ENCODE data around the gene PTPN18.
"Not testable (repeated sequence)": the region's sequence is repeated elsewhere in the genome, so short reads cannot be mapped to it uniquely, and the experiment has no call there.

The PTPN18 gene

DNA sequence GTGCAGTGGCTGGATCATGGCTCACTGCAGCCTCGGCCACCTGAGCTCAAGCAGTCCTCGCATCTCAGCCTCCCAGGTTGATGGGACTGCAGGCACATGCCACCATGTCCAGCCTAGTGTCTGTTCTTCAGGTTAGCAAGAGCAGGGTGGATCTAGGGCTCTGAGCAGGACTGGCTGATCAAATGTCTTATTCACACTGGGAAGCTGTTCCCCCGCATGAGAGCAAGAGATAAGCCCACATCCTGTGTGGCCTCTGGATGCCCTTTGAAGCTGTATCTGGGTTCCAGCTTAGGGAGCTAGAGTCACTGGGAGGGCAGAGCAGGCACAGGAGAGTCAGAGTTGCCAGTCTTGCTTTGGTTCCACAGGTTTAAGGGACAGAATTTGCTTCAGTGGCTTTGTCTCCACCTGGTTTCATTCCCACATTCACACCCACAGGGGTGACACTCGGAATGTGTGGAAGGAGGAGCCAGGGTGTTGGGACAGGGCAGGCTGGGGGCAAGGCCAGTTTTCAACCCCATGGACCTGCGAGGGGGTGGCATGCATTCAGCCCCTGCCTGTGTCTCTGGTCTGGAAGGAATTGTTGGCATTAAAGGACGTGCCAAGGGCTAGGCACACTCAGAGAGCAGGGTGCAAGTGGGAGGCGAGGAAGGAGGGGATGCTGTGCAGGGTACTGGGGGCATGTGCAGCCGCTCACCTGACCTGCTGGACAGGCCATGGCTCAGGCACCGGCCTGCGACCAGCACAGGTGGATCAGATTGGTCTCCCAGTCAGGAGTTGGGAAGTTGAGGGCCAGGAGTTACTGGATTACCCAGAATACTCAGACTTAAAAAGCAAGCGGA is 24.5 kb downstream of the PTPN18 start:
- in situ Hi-C loops (cut with HindIII; ENCODE audit: low sequenced_read_pairs) = no loop called here

DNA sequence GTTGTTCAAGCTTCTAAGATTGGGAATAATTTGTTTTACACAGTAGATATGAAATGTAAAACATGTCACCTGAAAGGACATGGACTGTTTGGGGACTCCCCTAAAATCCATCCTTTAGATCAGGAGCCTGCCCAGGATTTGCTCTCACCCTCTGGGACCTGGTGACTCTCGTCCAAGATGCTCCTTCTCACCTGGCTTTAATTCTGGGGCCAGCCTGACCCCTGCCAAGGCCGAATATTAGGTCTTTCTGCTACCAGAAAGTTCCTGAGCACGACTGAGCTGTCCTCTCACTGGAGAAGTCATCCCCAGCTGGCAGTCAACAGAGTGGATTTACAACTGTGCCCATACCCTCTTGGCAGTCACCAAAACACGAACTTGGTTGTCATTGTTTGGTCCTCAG is 25.3 kb downstream of the PTPN18 start:
- in situ Hi-C loops (cut with HindIII; ENCODE audit: low sequenced_read_pairs) = no loop called here

DNA sequence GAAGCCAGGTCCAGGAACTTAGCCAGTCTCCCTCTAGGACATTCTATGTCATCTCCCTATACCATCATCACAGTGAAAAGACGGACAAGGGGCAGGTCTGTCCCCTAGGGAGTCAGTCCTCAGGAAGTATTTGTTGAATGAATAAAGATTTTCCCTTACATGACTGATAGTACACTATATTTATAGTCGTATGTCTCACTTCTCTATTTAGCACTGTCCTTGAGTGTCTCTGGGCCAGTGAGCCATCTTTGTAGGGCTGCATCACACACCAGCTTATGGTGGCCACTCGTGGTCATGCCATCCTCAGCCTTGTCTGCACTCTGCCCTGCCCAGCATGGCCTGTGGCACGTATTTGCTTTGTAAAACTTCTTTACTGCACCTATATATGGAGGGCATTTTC is 25.8 kb downstream of the PTPN18 start:
- in situ Hi-C loops (cut with HindIII; ENCODE audit: low sequenced_read_pairs) = no loop called here

DNA sequence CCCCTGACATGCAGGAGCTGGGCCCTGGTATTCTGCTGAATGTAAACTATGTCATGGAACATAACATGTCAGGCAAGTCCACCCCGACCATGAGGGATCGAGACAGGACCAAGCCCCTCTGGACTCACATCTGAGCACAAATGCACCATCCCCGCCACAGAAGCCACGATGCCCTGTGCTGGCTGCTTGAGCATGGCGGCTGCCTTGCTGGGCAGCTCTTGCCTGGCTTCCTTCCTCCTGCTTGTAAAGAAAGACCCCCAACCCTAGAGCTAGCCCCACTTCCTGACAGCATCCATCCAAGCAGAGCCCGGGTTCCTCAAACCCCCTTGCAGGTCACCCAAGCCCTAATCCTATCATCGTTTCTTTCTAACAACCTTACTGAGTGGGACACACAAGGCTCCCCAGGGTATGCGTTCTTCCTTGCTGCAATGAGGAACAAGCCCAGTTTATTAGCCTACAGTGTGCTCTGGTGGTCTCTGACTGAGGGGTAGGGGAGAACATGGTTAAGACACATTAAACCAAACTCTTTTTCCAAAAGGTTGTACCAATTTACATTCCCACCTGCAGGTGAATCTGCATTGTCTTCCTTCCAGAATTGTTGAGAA is 26.6 kb downstream of the PTPN18 start:
- in situ Hi-C loops (cut with HindIII; ENCODE audit: low sequenced_read_pairs) = no loop called here

DNA sequence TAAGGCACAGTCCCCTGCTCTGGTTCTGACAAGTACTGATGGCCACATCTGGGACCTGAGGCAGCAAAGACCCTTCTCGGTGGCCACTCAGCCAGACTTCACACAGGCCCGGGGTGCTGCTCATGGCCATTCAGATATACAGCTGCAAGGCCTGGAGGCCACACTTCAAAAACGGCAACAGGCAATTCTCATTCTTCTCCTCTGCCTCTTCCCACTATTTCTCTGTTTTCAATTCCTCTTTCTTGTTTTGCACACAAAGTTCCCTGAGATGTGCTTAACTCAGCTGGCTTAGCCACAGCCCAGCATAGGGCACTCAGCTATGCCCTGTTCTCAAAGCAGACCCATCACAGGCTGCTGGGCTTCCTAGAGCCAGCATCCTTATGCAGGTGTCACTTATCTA is 29.9 kb downstream of the PTPN18 start:
- in situ Hi-C loops (cut with HindIII; ENCODE audit: low sequenced_read_pairs) = no loop called here

DNA sequence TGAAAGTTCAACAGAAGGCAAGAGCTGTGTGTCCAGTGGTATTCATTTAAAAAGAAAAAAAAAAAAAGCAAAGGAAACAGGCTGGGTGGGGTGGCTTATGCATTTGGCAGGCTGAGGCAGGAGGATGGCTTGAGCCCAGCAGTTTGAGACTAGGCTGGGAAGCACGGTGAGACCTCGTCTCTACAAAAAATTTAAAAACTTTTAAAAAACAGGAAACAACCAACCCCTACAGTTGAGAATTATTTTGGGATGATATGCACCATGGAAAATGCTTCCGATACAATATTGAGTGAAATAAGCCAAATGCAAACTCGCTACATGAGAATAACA is 31.2 kb downstream of the PTPN18 start:
- in situ Hi-C loops (cut with HindIII; ENCODE audit: low sequenced_read_pairs) = no loop called here

DNA sequence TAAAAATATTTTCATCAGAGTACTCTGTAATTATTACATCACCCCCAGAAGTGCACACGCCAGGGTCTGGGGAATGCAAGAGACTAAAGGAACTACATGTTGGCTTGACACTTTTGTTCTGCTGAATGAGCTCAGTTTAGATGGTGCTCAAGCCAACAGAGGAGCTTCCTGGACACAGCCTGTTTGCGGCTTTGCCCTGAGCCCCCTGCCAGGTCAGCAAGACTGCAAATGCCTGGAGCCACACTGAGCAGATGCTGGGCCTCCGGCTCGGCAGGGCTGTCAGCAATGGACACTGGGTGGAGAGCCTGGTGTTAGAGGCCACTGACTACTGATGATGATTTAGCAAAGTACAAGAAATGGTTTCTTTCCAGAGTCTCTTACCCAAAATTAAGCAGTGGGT is 31.9 kb downstream of the PTPN18 start:
- in situ Hi-C loops (cut with HindIII; ENCODE audit: low sequenced_read_pairs) = no loop called here

DNA sequence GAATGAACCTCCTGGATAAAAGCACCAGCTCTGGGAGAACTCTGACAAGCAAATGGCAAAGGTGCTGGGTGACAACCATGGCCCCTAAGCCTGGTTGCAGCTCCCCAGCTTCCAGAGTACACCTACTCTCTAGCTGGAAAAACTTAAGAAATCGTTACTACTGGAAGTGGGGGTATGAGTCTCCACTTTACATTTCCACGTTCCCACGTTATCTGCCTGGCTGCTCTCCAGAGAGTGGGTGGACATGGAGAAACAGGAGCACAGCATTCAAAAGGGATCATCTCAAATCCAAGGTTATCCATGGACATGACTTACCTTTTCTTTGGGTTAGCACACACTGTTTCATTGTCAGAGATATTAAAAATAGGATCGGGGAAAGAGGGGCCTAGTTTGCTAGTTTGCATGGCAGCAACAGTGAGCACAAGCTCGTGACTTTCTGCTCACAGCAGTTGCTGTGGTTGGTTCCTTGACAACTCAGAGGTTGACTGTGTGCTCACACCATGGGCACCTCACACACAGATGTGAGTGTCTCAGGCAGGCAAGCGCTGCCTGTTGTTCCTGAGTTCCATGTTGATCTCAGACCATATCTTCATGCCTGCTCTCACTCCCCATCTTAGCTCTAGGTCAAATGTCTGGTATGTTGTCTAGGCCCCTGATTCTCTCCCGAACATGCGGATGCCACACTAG is 32.5 kb downstream of the PTPN18 start:
- in situ Hi-C loops (cut with HindIII; ENCODE audit: low sequenced_read_pairs) = no loop called here

DNA sequence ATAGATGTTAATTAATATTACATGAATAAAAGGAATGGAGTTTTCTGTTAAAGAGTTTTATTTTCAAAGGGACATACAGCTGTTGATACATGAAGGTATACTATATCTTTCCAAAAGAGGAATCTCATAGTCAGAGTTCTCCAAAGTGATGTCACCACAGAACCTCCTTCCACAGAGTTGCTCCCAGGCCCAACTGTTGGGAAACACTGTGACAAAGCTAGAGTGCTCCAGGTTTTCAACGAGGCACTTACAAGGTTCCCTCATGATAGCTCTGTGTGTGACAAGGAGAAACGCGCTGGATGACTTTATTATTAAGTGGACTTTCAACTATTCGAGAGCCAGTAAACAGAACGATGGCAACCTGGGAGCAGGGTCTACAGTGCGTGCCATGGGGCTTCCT is 33.5 kb downstream of the PTPN18 start:
- in situ Hi-C loops (cut with HindIII; ENCODE audit: low sequenced_read_pairs) = no loop called here

DNA sequence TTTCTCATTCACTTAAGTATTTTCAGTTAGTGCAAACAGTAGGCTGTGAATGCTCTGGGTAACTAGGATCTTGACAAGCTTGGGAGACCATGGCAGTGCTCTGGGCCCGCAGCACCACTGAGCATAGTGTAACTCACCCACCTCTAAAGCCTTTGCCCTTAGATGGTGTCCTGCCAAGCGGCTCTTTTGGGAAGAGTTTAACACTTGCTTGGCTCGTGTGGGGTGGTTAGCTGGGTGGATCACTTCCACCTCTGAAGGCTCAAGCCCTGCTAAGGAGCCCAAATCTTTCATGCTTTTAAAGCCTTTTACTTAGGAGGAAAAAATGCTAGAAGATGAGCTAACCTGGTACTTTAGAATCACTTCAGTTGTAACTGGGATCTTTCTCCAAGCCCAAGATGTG is 33.9 kb downstream of the PTPN18 start:
- in situ Hi-C loops (cut with HindIII; ENCODE audit: low sequenced_read_pairs) = no loop called here

DNA sequence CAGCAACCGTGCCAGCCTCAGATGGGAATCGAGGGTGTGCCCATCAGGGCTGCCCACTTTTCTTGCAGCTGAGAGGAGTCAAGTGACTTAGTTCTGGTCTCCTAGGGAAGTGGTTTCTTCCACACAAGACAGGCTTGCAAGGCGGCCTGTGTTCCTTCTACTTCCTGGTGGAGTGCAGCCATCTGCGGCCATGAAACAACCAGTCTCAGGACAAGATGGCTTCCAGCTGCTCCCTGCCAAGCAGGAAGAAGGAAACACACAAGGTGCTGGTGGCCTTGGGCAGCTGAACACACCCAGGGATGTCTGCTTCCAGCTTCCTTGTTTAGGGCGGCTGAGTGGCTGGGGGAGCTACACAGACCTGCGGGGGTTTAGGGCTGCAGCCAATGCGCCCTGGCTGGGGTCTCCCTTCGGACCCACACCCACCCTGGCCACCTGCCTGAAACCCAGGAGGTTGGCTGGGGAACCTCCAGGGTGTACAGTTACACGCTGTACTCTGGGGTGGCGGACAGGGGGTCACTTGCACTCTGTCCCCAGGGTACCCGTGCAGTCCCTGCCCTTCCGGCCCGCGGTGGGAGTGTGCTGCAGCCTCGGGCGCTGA is 34.7 kb downstream of the PTPN18 start:
- in situ Hi-C loops (cut with HindIII; ENCODE audit: low sequenced_read_pairs) = no loop called here

DNA sequence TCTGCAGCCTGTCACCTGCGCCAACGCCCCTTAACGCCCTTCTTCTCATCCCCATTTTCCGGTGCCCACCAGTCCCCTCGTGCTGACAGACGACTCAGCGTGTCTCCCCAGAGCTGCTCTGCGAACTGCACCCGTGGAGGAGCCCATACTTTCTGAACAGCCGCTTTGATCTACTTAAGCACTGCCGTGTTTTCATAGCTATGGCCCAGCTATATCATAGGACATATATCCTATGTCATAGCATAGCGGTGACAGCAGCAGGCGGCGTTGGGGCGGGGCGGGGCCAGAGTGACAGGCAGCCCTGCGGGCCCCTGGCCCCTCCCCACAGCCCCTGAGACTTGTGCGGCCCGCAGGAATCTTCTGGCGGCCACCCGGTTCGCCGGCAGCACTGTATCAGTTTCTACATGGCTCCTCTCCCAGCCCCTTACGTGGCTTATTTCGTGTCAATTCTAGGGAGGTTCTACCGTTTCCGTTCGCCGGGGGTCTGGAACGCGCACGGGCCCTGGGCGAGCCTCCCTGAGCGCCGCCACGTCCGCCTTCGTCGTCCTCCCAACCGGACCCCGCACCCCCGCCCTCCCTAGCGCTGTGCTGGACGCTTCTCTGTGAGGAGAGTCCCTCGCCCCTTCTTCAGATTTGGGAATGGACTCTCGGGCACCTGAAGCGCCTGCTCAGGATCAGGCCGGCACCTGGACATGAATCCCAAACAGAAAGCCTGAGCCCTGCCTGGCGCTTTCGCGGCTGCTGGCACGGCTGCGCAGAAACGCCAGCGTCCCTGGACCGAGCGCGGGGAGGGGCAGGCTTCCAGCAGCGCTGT is 35.4 kb downstream of the PTPN18 start:
- in situ Hi-C loops (cut with HindIII; ENCODE audit: low sequenced_read_pairs) = no loop called here

DNA sequence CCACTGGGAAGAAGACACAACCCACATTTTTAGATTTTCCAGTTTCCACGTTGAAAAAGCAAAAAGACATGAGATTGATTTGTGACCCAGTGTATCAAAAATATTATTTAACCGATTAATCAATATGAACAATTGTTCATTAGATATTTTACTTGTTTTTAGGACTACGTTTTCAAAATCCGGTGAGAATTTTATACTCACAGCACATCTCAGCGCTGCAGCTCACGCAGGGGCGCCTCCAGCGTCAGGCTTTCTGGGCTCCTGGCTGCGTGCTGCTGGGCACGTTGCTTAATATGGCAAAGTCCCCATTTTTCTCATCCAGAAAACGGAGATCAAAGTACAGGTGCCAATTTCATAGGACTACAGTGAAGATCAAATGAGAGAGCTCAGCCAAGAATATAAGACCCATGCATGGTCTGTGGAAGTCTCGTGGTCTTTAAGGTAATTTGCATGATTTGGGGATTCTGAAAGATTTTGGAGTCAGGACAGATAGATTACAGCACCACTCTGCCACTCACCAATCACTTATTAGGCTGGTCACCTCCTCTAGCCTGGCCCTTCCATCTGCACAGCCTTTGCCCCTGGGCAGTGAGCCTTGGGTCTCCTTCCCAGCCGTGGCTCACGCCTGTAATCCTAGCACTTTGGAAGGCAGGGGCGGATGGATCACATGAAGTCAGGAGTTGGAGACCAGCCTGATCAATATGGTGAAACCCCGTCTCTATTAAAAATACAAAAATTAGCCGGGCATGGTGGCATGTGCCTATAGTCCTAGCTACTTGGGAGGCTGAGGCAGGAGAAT is 36.2 kb downstream of the PTPN18 start:
- in situ Hi-C loops (cut with HindIII; ENCODE audit: low sequenced_read_pairs) = no loop called here

DNA sequence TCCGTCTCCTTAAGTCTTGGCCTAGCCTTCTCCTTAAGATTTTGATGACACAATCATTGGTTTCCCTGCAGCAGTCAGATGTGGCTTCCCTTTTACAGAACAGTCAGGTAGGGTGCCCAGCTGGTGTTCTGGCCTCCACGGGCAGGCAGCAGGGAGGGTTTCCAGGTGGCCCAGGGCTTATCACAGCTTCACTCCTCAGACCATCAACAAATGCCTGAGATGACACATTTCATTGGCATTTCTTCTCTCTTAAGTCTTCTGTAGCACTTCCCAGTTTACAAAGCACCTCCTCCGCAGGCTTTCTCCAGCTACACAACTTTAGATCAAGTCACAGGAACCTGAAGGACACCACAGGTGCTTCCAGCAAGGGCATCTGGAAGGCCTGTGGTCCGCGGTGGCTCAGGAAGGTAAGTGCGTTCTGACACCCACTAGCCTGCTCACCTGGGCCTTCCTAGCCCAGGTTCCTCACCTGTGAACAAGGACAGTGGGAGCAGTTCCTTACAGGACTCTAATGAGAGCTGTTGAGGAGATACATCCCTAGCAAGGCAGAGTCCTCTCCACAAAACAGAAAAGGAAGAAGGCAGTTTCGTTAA is 37.6 kb downstream of the PTPN18 start:
- in situ Hi-C loops (cut with HindIII; ENCODE audit: low sequenced_read_pairs) = no loop called here

DNA sequence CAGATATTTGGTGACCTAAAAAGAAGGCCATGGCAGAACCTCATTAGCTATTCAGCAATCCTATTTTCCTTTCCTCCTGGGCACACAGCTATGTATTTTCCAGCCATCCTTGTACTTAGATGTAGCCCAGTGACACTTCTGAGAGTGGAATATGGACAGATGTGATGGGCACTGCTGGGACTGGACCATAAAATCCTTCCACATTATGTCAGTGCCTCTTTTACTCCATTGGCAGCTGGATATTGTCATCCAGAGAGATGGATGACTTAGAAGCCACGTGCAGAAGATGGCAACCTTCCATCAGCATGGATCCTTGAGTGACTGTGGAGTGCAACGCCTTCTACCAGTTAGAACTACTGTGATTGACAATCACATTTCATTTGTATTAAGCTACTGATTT is 50.4 kb downstream of the PTPN18 start:
- in situ Hi-C loops (cut with HindIII; ENCODE audit: low sequenced_read_pairs) = not testable (repeated sequence)

DNA sequence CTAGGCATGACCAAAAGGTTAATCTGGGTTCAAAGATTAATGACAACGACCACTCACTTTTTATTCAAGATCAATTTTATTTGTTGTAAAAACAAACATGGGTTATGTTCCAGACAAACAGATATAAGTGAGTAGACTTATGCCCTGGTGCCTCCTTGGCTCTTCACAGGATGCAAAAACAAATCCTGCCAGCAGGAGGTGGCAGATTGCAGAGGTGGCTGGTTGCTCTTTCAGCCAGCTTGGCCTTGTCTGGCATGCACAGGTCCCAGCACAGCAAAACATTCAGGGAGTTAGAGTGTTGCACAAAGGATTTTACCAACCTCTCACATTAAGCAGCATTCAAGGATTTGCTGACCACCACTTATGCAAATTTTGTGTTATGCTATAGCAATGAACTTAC is 60.8 kb downstream of the PTPN18 start:
- in situ Hi-C loops (cut with HindIII; ENCODE audit: low sequenced_read_pairs) = not testable (repeated sequence)

DNA sequence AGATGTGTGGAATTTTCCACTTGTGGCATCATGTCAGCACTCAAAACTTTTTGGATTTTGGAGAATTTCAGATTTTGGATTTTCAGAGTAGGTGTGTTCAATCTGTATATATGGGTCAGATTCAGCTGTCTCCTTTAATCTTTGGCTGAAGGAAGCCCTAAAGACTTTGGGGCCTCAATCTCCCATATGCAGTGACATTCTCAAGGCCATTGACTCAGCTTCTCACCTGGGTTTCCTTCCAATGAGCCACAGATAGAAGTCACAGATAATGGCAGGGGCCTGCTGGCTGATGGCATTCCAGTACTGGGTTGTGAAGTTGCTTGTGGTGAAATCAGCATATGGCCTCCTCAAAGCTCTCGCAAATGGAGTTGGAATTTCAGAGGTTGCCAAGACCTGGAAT is 63.0 kb downstream of the PTPN18 start:
- in situ Hi-C loops (cut with HindIII; ENCODE audit: low sequenced_read_pairs) = not testable (repeated sequence)

Data from endothelial cell of hepatic sinusoid (primary cell).